WTC11 (cell line): ENCODE data around the gene DMXL2.

Experiments used
- CTCF ChIP-seq: fragments of 200-600 bp; IDR thresholded peaks from 2 replicates; pipeline ENCODE4 v1.8.0; 2022; ENCODE audit warnings: antibody characterized with exemption
- MLX ChIP-seq: sonication (generic); formaldehyde crosslinking; IDR thresholded peaks from 2 replicates; pipeline ENCODE4 v1.8.1; 2023; ENCODE audit warnings: mild to moderate bottlenecking, missing genetic modification reagents, moderate library complexity
- NFATC4 ChIP-seq: fragments of 250-450 bp; sonication (Bioruptor Pico); IDR thresholded peaks from 2 replicates; pipeline ENCODE4 v1.9.0; 2021; ENCODE audit warnings: mild to moderate bottlenecking
- NR1H2 ChIP-seq: sonication (generic); formaldehyde crosslinking; IDR thresholded peaks from 2 replicates; pipeline ENCODE4 v1.9.0; 2021; ENCODE audit warnings: mild to moderate bottlenecking, moderate library complexity, missing genetic modification reagents
- NR2C2 ChIP-seq: sonication (generic); formaldehyde crosslinking; IDR thresholded peaks from 2 replicates; pipeline ENCODE4 v1.8.0; 2022; ENCODE audit warnings: mild to moderate bottlenecking, missing genetic modification reagents
- SP1 ChIP-seq: sonication (generic); formaldehyde crosslinking; conservative IDR thresholded peaks from 2 replicates; pipeline ENCODE4 v1.8.1; 2022; ENCODE audit warnings: missing genetic modification reagents
- TEAD1 ChIP-seq: sonication (generic); formaldehyde crosslinking; IDR thresholded peaks from 2 replicates; pipeline ENCODE4 v1.8.0; 2022; ENCODE audit warnings: mild to moderate bottlenecking, missing genetic modification reagents
- ZNF232 ChIP-seq: sonication (generic); formaldehyde crosslinking; IDR thresholded peaks from 2 replicates; pipeline ENCODE4 v1.8.0; 2022; ENCODE audit warnings: mild to moderate bottlenecking, missing genetic modification reagents

- TF ChIP-seq NR1H2 (no peak), CTCF (no peak), SP1 (CRISPR knock-in tag) (no peak), TEAD1 (CRISPR knock-in tag) (no peak), NFATC4 (no peak), ZNF232 (CRISPR knock-in tag) (no peak), NR2C2 (CRISPR knock-in tag) (no peak), MLX (CRISPR knock-in tag) (no peak)
Observed at GRCh38 chr15:51447855-51448621, 174.5 kb downstream of the DMXL2 start.
